ENCODE results near the gene CYP11A1.

CYP11A1 gene

DNA sequence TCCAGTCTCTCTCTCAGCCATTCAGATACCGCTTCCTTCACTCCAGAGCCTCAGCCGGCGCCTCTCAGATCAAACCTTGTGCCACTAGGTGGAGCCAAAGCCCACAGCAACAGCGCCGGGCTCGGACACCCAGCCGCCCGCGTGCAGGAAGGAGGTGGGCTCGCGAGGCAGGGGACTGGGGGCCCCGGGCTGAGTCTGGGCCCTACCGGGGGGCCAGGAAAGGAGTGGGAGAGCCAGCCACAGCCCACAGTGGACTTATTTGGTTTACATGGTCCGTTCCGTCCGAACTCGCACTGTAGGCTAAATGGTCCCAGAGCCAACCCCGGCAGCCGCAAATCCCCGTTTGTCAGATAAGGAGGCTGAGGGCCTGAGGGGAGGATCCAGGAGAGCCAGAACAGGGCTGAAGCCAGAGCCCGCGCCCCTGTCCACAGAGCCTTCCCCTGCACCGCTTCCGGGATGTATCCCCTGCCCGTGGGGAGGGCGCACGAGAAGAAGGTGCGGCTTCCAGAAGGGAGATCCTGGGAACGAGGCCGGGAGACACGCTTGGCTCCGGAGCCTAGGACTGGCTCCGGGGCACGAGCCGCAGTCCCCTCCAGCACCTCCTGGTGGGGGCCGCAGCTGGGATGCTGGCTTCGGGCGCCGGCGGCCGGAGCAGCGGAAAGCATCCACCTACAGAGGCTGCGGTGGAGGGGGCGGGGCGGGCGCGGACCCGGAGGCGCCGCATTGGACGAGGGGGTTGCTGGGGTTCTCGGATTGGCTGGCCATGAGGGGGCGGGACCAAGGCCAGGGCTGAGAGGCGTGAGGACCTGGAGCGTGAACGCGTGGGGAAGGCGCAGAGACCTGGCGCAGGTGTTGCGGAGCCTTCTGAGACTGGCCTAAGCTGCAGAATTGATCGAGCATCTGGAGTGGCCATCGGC lies 6.5 kb upstream of the CYP11A1 start:
- H3K4me3 ChIP-seq (replicated peaks; ENCODE audit: low read depth, low read length): peak overlapping the region; percentile 59
- peak; percentile 80 for TF ChIP-seq CTCF (IDR thresholded peaks at IDR 0.05; ENCODE audit: low read length, missing control alignments)
- DNase-seq (ENCODE audit: low read depth): peak; percentile 81

- no peak for TF ChIP-seq CTCF (IDR thresholded peaks at IDR 0.05; ENCODE audit: low read length, missing control alignments)
- no peak for DNase-seq (ENCODE audit: low read depth)
- H3K4me3 ChIP-seq (replicated peaks; ENCODE audit: low read depth, low read length): no peak overlapping the region
Measured at GRCh38 chr15:74373056-74373650, 5.7 kb upstream of the CYP11A1 start.

DNA sequence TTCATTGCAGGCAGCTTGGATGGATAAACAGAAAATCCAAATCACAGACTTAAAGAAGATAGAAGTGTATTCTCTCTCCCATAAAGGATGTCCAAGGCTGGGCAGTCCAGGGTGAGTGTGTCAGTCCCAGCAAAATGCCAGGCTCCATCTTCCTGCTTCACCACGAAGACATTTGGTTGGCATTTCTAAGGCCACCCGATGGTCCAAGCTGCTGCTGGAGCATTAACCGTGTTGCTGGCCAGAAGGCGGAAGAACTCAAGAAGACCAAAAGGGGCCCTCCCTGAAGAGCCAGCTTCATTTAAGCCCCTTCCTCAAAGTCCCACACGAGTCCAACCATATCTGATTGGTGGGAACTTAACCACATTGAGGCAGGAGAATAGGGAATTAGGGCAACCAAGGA lies 3.0 kb upstream of the CYP11A1 start:
- no peak for DNase-seq (ENCODE audit: low read depth)
- no peak overlapping the region for H3K4me3 ChIP-seq (replicated peaks; ENCODE audit: low read depth, low read length)
- no peak for TF ChIP-seq CTCF (IDR thresholded peaks at IDR 0.05; ENCODE audit: low read length, missing control alignments)

DNA sequence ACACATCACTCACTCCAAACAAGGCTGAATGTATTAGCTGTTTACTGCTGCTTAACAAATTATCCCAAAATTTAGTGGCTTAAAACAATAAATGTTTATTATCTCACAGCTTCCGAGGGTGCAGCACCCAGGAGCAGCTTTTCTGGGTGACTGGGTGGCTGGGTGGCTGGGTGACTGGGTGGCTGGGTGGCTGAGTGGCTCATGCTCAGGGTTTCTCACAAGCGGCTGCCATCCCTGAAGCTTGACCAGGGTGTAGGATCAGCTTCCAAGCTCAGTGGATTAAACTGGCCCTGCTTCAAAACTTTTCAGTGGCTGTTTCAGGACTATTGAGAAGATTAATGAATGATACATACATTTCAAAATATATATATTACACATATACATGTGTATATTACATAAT lies 2.3 kb upstream of the CYP11A1 start:
- DNase-seq (ENCODE audit: low read depth): no peak
- TF ChIP-seq CTCF (IDR thresholded peaks at IDR 0.05; ENCODE audit: low read length, missing control alignments): no peak
- no peak overlapping the region for H3K4me3 ChIP-seq (replicated peaks; ENCODE audit: low read depth, low read length)

GRCh38 chr15:74369084-74369745 lies 1.8 kb upstream of the CYP11A1 start:
- DNase-seq (ENCODE audit: low read depth): peak; percentile 33
- TF ChIP-seq CTCF (IDR thresholded peaks at IDR 0.05; ENCODE audit: low read length, missing control alignments): no peak
- no peak overlapping the region for H3K4me3 ChIP-seq (replicated peaks; ENCODE audit: low read depth, low read length)

GRCh38 chr15:74368121-74368520 lies 675 bp upstream of the CYP11A1 start:
- H3K4me3 ChIP-seq (replicated peaks; ENCODE audit: low read depth, low read length): no peak overlapping the region
- no peak for TF ChIP-seq CTCF (IDR thresholded peaks at IDR 0.05; ENCODE audit: low read length, missing control alignments)
- no peak for DNase-seq (ENCODE audit: low read depth)

Data from fibroblast of pulmonary artery (primary cell).